ENCODE data around the gene PTPRE. TPM values are rescaled to one million over a fixed set of nuclear protein-coding genes. Genes with fewer than 3 reads are reported as not detected.

Gene PTPRE
- total RNA-seq, 2 donors from 2014 or later: 11.3 to 23.5 TPM

DNA sequence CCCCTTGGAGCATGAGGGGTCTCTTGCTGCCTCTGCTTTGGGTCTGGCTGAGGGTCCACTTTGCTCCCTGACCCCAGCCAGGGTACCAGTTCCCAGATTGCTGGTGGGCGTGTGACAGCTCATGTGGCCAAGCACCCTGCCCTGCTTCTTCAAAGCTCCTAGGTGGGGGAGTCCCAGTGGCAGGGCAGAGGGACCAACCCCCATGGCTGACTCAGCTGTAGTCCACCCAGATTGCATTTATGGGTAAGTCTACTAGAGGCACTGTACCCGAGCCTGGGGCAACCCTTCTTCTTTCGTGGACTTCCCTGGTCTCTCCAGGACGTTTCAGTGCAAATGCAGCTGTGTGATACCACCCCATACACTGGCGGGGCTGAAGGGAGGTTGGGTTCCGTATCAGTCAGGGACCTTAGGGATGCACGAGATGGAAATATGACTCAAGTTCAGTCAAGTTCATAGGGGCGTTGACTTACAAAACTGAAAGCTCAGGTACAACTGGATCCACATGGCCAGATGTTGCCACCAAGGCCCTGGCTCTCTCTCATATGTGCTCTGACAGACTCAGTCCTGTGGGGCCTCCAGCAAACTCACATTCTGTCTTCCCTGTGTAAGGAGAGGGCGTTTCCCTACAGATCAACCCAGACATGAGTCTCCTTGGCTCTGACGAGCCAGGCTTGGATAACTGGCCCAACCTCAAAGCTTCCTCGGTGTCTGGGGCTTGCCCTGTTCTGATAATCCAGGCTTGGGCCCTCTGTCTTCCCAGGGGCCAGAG, 13.6 kb downstream of the PTPRE start:
- no peak for DNase-seq (ENCODE audit: low spot score)
- no peak overlapping the region for H3K4me3 ChIP-seq
- H3K36me3 ChIP-seq: no peaks in the 10 kb centered on the region
- H3K9me3 ChIP-seq: no peaks in the 10 kb centered on the region
- TF ChIP-seq, protein P1, sequence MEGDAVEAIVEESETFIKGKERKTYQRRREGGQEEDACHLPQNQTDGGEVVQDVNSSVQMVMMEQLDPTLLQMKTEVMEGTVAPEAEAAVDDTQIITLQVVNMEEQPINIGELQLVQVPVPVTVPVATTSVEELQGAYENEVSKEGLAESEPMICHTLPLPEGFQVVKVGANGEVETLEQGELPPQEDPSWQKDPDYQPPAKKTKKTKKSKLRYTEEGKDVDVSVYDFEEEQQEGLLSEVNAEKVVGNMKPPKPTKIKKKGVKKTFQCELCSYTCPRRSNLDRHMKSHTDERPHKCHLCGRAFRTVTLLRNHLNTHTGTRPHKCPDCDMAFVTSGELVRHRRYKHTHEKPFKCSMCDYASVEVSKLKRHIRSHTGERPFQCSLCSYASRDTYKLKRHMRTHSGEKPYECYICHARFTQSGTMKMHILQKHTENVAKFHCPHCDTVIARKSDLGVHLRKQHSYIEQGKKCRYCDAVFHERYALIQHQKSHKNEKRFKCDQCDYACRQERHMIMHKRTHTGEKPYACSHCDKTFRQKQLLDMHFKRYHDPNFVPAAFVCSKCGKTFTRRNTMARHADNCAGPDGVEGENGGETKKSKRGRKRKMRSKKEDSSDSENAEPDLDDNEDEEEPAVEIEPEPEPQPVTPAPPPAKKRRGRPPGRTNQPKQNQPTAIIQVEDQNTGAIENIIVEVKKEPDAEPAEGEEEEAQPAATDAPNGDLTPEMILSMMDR (IDR thresholded peaks at IDR 0.05): no peak
- H3K4me1 ChIP-seq: peaks cover 0 to 61% of the 10 kb centered on the region in 2 donors
- H3K27me3 ChIP-seq: no peaks in the 10 kb centered on the region
- H3K27ac ChIP-seq: peak overlapping the region; percentile 81 to 89

DNA sequence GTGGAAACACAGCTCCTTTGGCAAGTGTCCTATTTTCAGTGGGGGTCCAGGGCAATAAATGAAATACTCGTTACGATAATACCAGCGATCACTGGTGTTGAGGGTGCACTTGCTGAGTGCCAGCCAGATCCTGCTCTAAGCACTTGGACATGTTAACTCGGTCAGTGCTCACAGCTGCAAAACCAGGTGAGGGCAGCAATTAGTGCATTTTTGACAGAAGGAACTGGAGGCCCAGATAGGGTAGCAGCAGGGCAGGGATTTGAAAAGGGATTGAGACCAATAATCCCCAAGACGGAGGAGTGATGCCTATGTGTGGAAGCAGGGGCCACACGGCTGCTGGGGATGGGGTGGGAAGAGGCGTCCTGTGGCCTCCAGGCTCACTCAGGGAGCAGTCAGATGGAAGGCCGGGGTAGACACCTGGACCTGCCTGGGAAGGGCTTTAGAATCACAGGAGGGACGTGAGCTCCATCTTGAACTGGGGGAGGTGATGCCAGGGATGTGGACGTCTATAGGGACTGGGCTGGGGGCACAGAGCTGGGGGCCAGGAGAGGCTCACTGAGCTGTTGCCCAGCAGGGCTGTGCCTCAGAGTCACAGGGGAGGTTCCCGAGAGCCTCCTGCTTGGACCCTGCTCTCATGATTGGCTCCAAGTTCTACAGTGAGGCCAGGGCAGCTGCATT, 14.3 kb downstream of the PTPRE start:
- Histone ChIP-seq H3K4me3 (no peak overlapping the region), H3K36me3 (no peaks in the 10 kb centered on the region), H3K27me3 (no peaks in the 10 kb centered on the region), H3K27ac (peak overlapping the region; percentile 81 to 89), H3K4me1 (peaks cover 0 to 68% of the 10 kb centered on the region in 2 donors), H3K9me3 (no peaks in the 10 kb centered on the region)
- TF ChIP-seq, protein P1 (IDR thresholded peaks at IDR 0.05): no peak
- no peak for DNase-seq (ENCODE audit: low spot score)

DNA sequence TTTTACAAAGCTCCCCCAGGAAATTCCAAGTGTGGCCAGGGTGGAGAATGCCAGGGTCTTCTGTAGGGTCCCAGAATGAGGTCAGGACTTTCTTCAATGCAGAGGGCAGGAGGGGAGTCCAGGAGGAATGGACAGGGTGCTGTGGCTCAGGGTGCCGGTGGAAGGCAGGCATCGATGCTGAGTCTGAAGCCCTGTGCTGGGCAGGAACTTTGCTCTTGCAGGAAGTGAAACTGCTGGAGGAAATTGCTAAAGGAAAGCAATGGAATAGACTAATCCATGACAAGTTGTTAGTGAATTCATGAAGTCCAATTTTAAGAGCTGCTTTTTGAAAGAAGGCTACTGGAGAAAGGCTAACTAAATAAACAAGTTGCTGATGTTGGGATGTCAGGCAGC, 14.8 kb downstream of the PTPRE start:
- Histone ChIP-seq H3K27ac (peak overlapping the region; percentile 81 to 89), H3K4me1 (peaks cover 0 to 69% of the 10 kb centered on the region in 2 donors), H3K27me3 (no peaks in the 10 kb centered on the region), H3K36me3 (no peaks in the 10 kb centered on the region), H3K4me3 (no peak overlapping the region), H3K9me3 (no peaks in the 10 kb centered on the region)
- DNase-seq (ENCODE audit: low spot score): no peak
- TF ChIP-seq, protein P1 (IDR thresholded peaks at IDR 0.05): no peak

DNA sequence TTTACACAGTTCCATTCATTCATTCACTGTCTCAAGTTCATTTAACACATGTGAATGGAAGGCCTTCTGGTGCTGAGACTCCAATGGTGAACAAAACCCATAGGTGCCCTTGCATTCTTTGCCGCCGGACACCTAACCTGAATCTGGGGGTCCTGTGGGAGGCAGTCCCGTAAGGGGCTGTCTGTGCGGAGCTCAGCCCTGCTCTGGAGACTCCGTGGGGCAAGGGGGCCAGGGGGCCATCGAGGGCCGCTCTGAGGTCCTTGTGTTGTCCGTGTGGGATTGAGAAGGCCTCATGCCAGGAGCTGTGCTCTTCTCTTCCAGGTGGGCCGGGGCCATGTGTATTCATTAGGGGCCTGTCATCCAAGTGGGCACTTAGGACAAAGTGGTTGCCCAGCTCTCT, 15.3 kb downstream of the PTPRE start:
- no peaks in the 10 kb centered on the region for H3K27me3 ChIP-seq
- no peaks in the 10 kb centered on the region for H3K36me3 ChIP-seq
- H3K27ac ChIP-seq: peak overlapping the region; percentile 81 to 89
- H3K4me1 ChIP-seq: peaks cover 0 to 69% of the 10 kb centered on the region in 2 donors
- TF ChIP-seq, protein P1 (IDR thresholded peaks at IDR 0.05): no peak
- no peak overlapping the region for H3K4me3 ChIP-seq
- DNase-seq (ENCODE audit: low spot score): no peak
- no peaks in the 10 kb centered on the region for H3K9me3 ChIP-seq

DNA sequence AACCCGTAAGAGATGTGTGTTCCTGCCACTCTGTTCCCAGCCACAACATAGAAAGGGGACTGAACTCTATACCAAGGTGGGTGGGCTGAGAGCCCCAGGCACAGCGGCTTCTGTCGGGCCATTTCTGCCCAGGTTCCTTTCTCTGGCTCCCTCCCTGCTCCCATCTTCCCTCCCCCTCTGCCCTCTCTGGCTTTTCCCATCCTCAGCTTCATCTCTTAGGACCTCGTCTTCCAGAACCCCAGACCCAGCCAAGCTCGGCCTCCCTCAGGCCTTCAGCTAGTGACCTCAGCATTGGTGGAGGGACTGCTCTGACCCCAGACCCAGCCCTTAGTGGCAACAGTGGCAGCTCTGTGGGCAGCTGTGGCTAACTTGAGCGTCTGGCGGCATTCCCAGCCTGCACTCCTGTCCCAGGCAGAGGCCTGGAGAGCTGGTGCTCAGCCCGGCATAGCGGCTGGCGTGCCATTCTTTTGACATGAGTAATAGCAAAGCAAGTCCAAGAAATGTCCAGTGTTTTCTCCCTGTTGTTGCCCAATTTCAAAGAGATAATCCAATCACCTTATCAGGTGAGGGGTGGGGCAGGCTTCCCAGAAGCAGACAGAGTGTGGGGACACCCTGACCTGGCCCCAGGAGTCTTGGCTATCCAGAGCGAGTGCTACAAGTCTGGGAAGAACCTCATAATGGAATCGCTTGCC, 15.9 kb downstream of the PTPRE start:
- H3K4me1 ChIP-seq: peaks cover 0 to 69% of the 10 kb centered on the region in 2 donors
- peak; percentile 77 for DNase-seq (ENCODE audit: low spot score)
- H3K4me3 ChIP-seq: no peak overlapping the region
- H3K9me3 ChIP-seq: no peaks in the 10 kb centered on the region
- H3K36me3 ChIP-seq: no peaks in the 10 kb centered on the region
- H3K27ac ChIP-seq: peak overlapping the region; percentile 81 to 89
- H3K27me3 ChIP-seq: no peaks in the 10 kb centered on the region
- TF ChIP-seq, protein P1 (IDR thresholded peaks at IDR 0.05): no peak

Measured in right atrium auricular region (tissue), 2 donors.